Neural progenitor cell (in vitro differentiated cells): ENCODE results near the gene RGPD8.

Experiments
- CTCF ChIP-seq: fragments of 200-600 bp; sonication (generic); IDR thresholded peaks from 2 replicates; pipeline ENCODE4 v1.5.1; 2017; ENCODE audit warnings: antibody characterized with exemption, mild to moderate bottlenecking
- EZH2phosphoT487 ChIP-seq: fragments of 200-600 bp; sonication (generic); IDR thresholded peaks from 2 replicates; pipeline ENCODE4 v1.6.1; 2017; ENCODE audit warnings: antibody characterized with exemption

GRCh38 chr2:112339986-112340385 is 93.5 kb downstream of the RGPD8 start:
- TF ChIP-seq CTCF: no peak
- TF ChIP-seq EZH2phosphoT487: no peak
